HUES6 (cell line): ENCODE results near the gene FBXO27.

Experiments
- H3K27ac ChIP-seq: 2 replicates; pipeline ENCODE4 v1.7.0; 2013; ENCODE audit warnings: low read depth, mild to moderate bottlenecking, low read length, inconsistent platforms
- H3K27me3 ChIP-seq: 2 replicates; pipeline ENCODE4 v1.6.1; 2013; ENCODE audit warnings: low read length; ENCODE audit not compliant: control insufficient read depth, insufficient read depth
- H3K36me3 ChIP-seq: 2 replicates; pipeline ENCODE4 v1.6.1; 2013; ENCODE audit warnings: low read length; ENCODE audit not compliant: control insufficient read depth, insufficient read depth
- H3K4me1 ChIP-seq: 2 replicates; pipeline ENCODE4 v1.6.1; 2013; ENCODE audit warnings: low read length; ENCODE audit not compliant: control insufficient read depth, insufficient read depth
- H3K4me3 ChIP-seq: 2 replicates; pipeline ENCODE4 v1.5.1; 2013; ENCODE audit warnings: low read depth, low read length
- H3K9ac ChIP-seq: one replicate; pipeline ENCODE4 v1.6.1; 2013; ENCODE audit warnings: mild to moderate bottlenecking, low read length
- H3K9me3 ChIP-seq: 2 replicates; pipeline ENCODE4 v1.6.1; 2013; ENCODE audit warnings: low read depth, low read length; ENCODE audit not compliant: control insufficient read depth, insufficient read depth

The FBXO27 gene

GRCh38 chr19:39038098-39038497, 5.7 kb upstream of the FBXO27 start:
- Histone ChIP-seq H3K4me3 (no peak overlapping the region), H3K27ac (no peak overlapping the region), H3K9me3 (0 out of 2 replicates have a peak, but pooled peaks cover 2% of the 10 kb centered on the region), H3K36me3 (no peaks in the 10 kb centered on the region), H3K27me3 (no peaks in the 10 kb centered on the region), H3K4me1 (no peaks in the 10 kb centered on the region), H3K9ac (no peak overlapping the region)

GRCh38 chr19:39037194-39037593, 4.8 kb upstream of the FBXO27 start:
- no peak overlapping the region for H3K9ac ChIP-seq
- no peak overlapping the region for H3K27ac ChIP-seq

GRCh38 chr19:39036581-39036980, 4.2 kb upstream of the FBXO27 start:
- Histone ChIP-seq H3K9ac (no peak overlapping the region), H3K27ac (no peak overlapping the region), H3K4me3 (no peak overlapping the region)

More at GRCh38 chr19:39037194-39037593, 4.8 kb upstream of the FBXO27 start:
- Histone ChIP-seq H3K4me1 (no peaks in the 10 kb centered on the region), H3K4me3 (no peak overlapping the region), H3K9me3 (0 out of 2 replicates have a peak, but pooled peaks cover 2% of the 10 kb centered on the region), H3K27me3 (no peaks in the 10 kb centered on the region), H3K36me3 (no peaks in the 10 kb centered on the region)

DNA sequence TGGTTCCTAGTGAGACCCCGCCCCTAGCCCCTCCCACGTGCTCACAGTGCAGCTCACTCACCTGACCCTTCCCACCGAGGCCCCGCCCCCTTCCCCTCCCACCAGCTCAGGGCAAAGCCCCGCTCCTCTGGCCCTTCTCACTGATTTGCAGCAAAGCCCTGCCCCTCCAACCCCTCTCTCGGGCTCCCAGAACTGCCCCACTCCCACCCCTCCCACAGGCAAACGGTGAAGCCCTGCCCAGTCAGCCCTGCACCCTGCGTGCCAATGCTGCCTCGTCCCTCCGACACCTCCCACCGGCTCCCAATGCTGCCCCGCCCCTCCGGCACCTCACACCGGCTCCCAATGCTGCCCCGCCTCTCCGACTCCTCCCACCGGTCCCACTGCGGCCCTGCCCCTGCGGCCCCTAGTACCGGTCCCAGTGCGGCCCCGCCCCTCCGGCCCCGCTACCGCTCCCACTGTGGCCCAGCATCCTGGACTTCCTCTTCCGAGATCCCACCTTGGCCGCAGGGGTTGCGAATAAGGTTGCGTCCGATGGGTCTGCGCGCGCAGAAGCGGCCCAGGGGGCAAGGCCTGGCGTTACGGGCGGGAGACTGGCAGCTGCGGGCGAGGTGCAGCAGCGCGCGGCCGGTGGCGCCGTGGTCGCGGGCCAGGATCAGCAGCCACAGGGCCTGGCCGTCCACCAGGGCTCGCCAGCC, 834 bp downstream of the FBXO27 start:
- Histone ChIP-seq H3K9me3 (peaks cover 7% of the 10 kb centered on the region; the same call in 1 of the 2 replicates), H3K36me3 (peaks cover 20% of the 10 kb centered on the region), H3K4me1 (peaks cover 4% of the 10 kb centered on the region; the same call in 1 of the 2 replicates), H3K27me3 (no peaks in the 10 kb centered on the region), H3K9ac (peak overlapping the region; percentile 54), H3K27ac (no peak overlapping the region), H3K4me3 (peak overlapping the region; percentile 96)

More at GRCh38 chr19:39036581-39036980, 4.2 kb upstream of the FBXO27 start:
- Histone ChIP-seq H3K9me3 (0 out of 2 replicates have a peak, but pooled peaks cover 2% of the 10 kb centered on the region), H3K27me3 (no peaks in the 10 kb centered on the region), H3K36me3 (no peaks in the 10 kb centered on the region), H3K4me1 (no peaks in the 10 kb centered on the region)

DNA sequence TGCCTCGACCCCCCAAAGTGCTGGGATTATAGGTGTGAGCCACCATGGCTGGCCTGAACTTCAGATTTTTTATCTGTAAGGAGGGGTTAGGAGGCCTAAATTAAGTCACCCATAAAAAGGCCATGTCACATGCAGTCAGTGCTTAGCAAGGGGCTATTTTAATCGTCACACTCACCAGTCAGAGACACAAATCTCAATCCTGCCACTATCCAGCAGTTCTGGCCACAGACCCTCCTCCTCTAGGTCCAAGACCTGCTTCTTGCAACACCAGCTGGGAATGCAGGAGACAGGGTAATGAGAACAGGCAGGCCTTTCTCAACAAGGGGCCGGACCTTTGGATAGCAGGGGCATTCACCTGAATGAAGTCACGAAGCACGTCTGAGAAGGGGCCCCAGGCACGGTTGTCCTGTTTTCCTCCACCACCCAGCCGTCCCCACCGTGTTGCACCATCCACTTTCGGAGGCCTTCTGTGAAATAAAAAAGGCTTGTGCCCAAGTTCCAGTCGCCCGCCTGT, 1.4 kb downstream of the FBXO27 start:
- Histone ChIP-seq H3K9me3 (peaks cover 7% of the 10 kb centered on the region; the same call in 1 of the 2 replicates), H3K36me3 (peaks cover 25% of the 10 kb centered on the region), H3K4me3 (peak overlapping the region; percentile 96), H3K27ac (peak overlapping the region; percentile 20; the same call in 1 of the 2 replicates), H3K27me3 (no peaks in the 10 kb centered on the region), H3K4me1 (peaks cover 4% of the 10 kb centered on the region; the same call in 1 of the 2 replicates), H3K9ac (peak overlapping the region; percentile 51)

- Histone ChIP-seq H3K27ac (no peak overlapping the region), H3K27me3 (no peaks in the 10 kb centered on the region), H3K36me3 (peaks cover 27% of the 10 kb centered on the region), H3K4me3 (no peak overlapping the region), H3K9ac (no peak overlapping the region), H3K4me1 (no peaks in the 10 kb centered on the region), H3K9me3 (peaks cover 7% of the 10 kb centered on the region; the same call in 1 of the 2 replicates)
Observed at GRCh38 chr19:39024875-39025641, 7.3 kb downstream of the FBXO27 start.

GRCh38 chr19:39021063-39021462, 11.3 kb downstream of the FBXO27 start:
- H3K27ac ChIP-seq, result no peak overlapping the region
- peaks cover 7% of the 10 kb centered on the region for H3K36me3 ChIP-seq

DNA sequence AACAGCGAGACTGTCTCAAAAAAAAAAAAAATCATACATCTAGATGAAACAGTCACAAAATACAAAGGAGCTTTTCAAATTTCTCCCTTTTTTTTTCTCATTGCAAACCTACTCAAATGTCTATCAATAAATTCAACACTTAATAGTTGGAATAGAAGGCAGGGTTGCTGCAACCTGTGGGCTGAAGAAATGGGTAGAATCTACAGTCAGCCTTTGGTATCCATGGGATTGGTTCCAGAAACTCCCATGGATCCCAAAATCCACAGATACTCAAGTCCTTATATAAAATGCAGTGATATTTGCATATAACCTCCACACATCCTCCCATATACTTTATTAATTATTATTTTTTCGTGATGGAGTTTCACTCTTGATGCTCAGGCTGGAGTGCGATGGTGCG, 14.7 kb downstream of the FBXO27 start:
- H3K9ac ChIP-seq, result no peak overlapping the region
- no peak overlapping the region for H3K27ac ChIP-seq
- no peaks in the 10 kb centered on the region for H3K27me3 ChIP-seq
- H3K4me3 ChIP-seq, result no peak overlapping the region
- H3K9me3 ChIP-seq, result no peaks in the 10 kb centered on the region
- no peaks in the 10 kb centered on the region for H3K36me3 ChIP-seq
- no peaks in the 10 kb centered on the region for H3K4me1 ChIP-seq

More at GRCh38 chr19:39021063-39021462, 11.3 kb downstream of the FBXO27 start:
- H3K4me3 ChIP-seq, result no peak overlapping the region
- H3K9me3 ChIP-seq, result no peaks in the 10 kb centered on the region
- no peaks in the 10 kb centered on the region for H3K27me3 ChIP-seq
- no peaks in the 10 kb centered on the region for H3K4me1 ChIP-seq
- no peak overlapping the region for H3K9ac ChIP-seq

DNA sequence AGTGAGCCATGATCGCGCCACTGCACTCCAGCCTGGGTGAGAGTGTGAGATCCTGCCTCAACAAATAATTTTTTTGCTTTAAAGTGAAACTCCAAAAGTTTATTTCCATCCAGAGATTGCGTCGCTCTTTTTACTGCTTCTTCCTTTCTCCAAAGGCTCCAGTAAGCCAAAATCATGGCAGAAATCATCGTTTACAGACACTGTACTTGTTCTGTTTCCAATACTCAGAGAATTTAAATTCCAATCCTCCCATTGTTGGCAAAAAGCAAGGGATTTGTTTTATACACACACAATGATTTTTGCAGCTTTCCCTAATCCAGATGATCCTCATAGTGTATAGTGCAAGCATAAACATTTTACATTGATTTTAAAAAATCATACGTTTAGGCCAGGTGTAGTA, 15.3 kb downstream of the FBXO27 start:
- Histone ChIP-seq H3K9ac (no peak overlapping the region), H3K9me3 (no peaks in the 10 kb centered on the region), H3K27me3 (no peaks in the 10 kb centered on the region), H3K27ac (no peak overlapping the region), H3K4me3 (no peak overlapping the region), H3K36me3 (no peaks in the 10 kb centered on the region), H3K4me1 (no peaks in the 10 kb centered on the region)

DNA sequence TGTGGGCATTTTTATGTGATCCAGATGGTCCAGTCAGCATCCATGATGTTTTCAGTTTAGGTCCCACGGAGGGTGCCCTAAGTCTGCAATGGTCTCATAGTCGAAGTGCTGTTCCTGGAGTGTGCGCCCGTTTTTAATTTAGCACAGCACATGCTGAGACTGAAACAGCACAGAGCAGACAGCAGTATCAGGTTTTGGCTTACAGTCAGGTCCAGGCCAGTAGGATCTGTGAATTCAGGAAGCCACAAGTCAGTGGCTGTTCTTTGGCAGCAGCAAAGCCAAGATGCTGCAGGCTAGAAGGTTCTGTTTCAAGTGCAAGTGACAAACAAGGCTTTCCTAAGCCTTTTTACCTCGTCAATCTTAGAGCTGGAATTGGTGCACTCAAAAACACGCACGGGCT, 18.3 kb downstream of the FBXO27 start:
- Histone ChIP-seq H3K9ac (no peak overlapping the region), H3K27me3 (no peaks in the 10 kb centered on the region), H3K4me1 (no peaks in the 10 kb centered on the region), H3K27ac (no peak overlapping the region), H3K4me3 (no peak overlapping the region), H3K36me3 (no peaks in the 10 kb centered on the region), H3K9me3 (no peaks in the 10 kb centered on the region)

GRCh38 chr19:39009001-39009400, 23.3 kb downstream of the FBXO27 start:
- H3K27ac ChIP-seq, result no peak overlapping the region
- H3K27me3 ChIP-seq, result no peaks in the 10 kb centered on the region
- no peaks in the 10 kb centered on the region for H3K9me3 ChIP-seq
- H3K36me3 ChIP-seq, result no peaks in the 10 kb centered on the region
- no peak overlapping the region for H3K4me3 ChIP-seq
- H3K9ac ChIP-seq, result no peak overlapping the region
- H3K4me1 ChIP-seq, result no peaks in the 10 kb centered on the region
